Lung microvascular endothelial cell (primary cell): ENCODE measurements around the gene DNAI1. TPM values are rescaled to one million over a fixed set of nuclear protein-coding genes. Genes with fewer than 3 reads are reported as not detected.
A peak's percentile ranks its signal among the peaks of the same experiment; 100 is the strongest.

Experiments
- DNase-seq, 2 donors: peaks; one replicate each; pipeline versions ENCODE4 v3.0.0 to v3.0.0-alpha.2; 2010; ENCODE audit warnings: low read depth in 2 of 2
- total RNA-seq: library from RNA; depleted of rRNA; stranded (reverse); fragments of >200 nt; gene quantifications from 2 replicates; pipeline ENCODE4 v1.2.1, GENCODE V29; 2014

The DNAI1 gene
- total RNA-seq, 1 donor from 2014 or later = not detected

DNA sequence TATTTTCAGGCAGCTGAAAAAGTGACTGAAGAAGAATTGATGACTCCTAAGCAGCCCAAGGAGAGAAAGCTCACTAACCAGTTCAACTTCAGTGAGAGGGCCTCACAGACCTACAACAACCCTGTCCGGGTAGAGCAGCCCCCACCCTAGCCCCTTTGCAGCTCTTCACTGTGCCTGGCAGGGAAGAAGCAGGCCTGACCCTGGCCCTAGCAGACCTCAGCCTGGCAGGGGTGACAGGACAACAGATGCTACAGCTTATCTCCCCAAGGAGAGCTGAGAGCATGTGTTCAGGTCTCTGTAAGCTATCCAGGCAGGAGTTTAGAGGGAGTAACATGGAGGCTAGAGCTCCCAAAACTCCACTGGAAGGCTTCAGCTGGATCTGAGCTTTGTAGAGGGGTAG, 31.8 kb downstream of the DNAI1 start:
- no peak for DNase-seq

DNA sequence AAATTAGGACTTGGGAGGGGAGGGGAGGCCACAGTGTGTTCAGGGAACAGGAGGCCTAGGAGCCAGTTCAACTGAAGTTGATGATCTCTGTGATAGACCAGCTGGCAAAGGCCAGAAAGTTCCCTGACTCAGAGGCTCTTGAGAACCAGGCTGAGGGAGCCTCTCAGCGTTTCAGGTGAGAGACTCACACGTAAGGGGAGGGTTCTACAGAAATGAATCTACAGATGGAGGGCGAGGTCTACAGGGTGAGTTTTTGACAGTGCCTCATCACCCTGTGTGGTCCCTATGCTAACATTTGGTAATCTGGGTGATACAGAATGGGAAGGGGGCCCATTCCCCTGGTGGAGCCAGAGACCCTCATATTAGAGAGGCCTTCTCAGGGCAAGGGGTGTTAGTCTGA, 32.2 kb downstream of the DNAI1 start:
- DNase-seq = no peak

DNA sequence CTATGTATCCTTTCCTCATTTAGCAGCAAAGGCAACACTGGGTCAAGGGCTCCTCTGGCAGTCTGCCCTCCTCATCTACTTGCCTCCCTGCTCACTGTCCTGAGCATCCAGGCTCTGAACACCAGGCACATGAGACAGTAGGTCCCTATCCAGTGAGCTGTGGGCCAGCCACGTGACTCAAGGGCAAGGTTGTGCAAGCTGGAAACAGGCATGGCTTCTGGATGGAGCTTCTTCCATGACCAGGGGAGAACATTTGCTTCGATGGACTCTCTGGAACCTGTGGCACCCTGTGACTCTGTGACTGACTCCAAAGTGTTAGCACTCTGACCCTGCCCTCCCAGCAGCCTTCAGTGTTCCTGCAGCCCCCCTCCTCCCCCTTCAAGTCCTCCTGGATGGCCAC, 33.0 kb downstream of the DNAI1 start:
- no peak for DNase-seq

- DNase-seq = no peak
Observed at GRCh38 chr9:34492051-34492450, 33.4 kb downstream of the DNAI1 start.

DNA sequence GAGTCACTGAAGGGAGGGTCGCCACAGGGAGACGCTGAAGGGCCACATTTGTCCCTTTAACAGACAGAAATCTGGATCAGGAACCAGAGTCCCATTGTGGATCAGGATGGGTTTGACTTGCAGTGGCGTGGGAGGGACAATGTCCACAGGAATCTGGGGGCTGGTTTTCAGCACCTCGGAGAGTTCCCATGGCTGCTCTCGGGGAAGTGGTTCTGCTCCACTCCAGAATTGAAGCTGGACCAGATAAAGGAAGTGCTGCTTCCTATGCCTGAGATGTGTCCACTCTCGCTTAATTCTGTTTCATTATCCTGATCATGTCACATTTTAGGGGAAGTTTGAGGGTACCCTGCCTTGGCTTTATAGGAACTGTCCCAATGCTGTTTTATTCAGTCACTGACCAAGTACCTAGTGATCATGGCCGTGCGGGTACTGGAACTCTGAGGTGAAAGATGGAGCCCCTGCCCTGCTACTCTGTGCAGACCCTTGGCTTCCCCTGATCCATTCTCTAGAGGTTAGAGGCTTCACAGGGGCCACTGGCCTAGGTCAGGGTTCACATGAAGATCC, 35.4 kb downstream of the DNAI1 start:
- DNase-seq = peak; percentile 55 to 68

DNA sequence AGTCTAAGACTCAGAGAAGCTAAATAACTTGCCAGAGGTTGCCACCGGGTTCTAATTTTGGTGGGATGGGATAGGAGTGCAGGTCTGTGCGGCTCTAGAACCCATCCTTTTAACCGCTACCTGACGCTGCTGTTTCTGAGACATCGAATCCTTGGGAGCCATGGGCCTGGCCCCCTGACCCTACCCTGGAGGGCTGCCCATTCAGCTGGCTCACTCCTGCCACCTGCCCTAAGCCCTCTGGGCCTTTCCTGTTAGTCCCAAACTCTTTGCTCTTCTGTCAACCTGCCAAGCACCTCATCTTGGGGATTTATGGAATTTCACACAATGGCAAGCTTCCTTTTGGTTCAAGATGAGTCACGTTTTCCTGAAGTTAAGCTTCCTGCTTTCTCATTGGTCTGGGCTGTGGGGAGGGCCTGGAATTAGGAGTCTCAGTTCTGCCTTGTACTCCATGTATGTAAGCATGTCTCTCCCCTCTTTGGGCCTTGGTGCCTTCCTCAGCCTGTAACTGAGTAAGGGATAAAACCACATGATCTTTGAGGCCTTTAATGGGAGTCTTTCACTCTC, 37.6 kb downstream of the DNAI1 start:
- peak; percentile 74 to 93 for DNase-seq

DNA sequence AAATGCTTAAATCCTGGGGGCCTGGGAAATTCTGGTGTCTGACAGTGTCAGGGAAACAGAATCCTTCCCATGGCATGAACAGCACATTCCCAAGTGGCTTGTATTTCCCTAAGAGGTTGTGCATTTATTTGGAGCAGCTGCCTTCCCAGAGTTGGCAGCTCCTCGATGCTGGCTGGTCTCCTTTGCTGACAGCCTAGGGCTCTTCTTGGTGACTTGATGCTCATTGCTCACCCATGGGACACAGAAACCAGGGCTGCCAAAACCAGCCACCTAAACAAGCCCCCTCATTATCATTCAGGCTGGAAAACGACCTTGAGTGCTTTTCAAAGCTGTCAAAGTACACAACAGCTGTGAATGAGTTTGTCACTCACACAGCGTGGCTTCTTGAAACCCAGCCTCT, 39.9 kb downstream of the DNAI1 start:
- DNase-seq = no peak

GRCh38 chr9:34499076-34499475, 40.5 kb downstream of the DNAI1 start:
- DNase-seq = no peak

DNA sequence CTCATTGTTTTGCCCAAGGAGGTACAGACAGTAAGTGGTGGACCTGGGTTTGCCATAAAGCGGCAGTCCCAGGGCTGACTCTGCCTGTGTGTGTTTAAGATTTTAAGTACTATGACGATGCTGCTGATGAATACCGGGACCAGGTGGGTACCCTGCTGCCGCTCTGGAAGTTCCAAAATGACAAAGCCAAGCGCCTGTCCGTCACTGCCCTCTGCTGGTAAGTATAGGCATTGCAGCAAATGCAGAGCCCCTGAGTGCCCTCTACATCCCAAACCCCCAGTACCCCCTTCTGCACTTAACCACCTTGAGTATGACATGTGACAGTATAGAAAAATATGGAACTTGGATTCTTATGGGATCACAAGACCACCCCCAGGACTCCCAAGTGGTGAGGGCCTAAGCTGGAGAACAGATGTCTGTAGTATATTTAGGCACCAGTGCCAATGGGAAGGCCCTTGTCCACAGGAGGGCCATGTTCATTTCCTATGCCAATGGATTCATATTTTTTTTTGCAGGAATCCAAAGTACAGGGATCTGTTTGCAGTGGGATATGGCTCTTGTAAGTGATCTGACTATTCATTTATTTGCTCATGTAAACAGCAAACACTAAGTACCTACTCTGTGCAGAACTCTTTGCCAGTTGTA, 42.1 kb downstream of the DNAI1 start:
- peak; percentile 38 to 57 for DNase-seq

GRCh38 chr9:34501372-34501771, 42.8 kb downstream of the DNAI1 start:
- DNase-seq = no peak

DNA sequence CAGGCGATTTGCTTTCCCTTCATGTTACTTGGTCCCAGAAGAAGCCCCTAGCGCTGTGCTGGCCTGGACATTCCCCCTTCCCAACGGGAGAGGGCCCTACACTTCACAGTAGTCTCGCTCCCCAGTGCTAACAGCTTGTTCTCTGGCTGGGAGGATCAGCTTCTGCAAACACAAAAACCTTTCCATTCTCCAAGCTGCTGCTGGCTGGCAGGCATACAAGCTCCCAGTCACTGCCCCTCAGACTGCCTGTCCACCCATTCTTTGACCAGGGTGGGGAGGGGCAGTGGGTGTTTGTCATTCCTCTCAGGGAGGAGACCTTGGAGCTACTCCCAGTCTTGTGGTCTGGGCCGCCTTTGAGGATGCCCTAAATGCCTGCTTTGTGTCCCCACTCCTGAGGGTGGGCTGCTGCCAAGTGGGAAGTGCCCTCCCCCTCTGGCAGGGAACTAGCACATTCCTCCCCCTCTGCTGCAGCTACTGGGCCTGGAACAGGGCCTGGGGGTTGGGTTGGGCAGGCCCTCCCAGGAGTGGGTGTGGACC, 43.4 kb downstream of the DNAI1 start:
- peak; percentile 41 to 51 for DNase-seq

GRCh38 chr9:34502471-34502870, 43.9 kb downstream of the DNAI1 start:
- no peak for DNase-seq

DNA sequence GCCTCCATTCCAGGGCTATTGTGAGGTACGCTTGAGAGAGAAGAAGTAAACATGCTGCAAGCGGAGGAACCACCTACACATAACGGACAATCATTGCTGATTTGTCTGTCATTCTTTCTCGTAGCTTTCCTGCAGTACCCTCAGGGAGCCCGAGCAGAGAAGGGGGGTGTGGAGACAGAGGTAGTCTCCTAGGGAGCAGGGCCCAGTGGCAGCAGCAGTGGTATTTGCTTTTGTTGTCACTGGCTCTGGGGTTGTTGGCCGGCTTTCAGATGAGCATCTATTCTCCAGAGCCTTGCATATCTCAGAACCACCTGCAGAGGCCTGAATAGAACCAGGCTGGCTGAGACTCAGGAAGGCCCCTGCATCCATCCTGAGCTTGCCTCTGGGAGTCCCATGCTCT, 44.3 kb downstream of the DNAI1 start:
- no peak for DNase-seq

- no peak for DNase-seq
Observed at GRCh38 chr9:34503406-34503805, 44.8 kb downstream of the DNAI1 start.

DNA sequence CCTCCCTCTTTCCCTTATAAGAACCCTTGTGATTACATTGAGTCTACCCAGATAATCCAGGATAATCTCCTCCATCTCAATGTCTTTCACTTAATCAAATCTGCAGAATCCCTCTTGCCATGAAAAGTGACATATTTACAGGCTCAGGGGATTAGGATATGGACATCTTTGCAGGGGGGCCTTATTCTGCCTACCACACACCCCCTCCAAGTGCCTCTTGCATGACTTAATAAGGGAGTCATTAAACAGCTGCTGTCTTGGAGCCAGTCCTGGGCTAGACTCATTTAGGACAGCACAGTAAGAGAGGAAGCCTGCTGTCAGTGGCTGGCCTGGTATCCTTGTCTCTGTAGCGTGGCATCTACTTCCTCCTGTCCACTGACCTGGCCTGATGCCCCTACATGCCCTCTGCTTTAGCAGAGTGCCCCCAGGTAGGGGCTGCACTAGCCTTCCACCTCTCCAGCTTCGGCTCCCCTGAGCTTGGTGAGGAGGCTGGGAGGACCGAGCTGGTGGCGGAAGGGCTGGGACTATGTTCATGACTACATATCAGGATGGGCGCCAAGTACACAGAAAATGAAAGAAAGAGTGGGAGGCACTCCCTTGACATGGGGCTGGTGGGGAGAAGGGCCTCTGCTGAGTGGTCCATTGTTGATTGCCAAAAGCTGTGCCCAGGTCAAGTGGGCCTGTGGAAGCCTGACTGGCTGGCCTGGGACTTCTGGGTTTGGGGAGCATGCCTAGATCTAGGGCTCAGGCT, 46.9 kb downstream of the DNAI1 start:
- DNase-seq = no peak

- DNase-seq = no peak
Observed at GRCh38 chr9:34506623-34507022, 48.0 kb downstream of the DNAI1 start.

- DNase-seq = no peak
Observed at GRCh38 chr9:34507556-34507955, 49.0 kb downstream of the DNAI1 start.

DNA sequence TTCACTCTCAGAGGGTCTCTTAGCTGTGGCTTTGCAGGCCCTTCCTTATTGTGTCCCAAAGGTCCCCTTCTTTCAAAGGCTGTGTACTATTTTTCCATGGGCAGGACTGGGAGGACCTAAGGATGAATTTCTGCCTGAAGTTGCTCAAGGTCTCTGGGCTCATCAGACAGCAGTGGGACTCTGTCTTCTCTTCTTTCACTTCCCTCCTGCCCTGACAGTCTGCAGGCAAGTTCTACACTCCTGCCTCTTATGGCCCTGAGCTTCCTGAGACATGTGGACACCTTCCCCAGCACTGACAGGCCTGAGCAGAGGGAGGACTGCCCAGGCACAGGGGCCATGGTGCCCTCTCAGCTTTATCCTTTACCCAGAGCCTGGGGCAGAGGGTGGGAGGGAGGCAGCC, 49.4 kb downstream of the DNAI1 start:
- DNase-seq = no peak

DNA sequence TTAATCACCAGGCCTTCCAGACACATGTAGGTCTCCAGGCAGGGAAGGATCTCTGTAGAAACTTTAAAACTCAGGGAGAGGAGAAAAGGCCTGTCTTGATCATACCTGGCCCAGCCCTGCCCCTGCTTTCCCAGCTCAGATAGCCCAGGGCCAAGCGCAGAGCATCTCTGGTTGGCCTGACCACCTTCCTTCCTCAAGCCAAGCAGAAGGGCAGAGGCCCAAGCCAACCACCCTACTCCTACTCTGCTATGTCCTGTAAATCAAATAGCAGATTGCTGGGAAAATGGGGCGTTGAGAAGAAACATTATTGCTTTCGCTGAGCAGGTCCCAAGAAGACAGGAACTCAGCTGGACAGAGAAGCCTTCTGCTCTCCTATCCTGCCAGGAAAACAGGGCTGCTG, 49.9 kb downstream of the DNAI1 start:
- DNase-seq = no peak

DNA sequence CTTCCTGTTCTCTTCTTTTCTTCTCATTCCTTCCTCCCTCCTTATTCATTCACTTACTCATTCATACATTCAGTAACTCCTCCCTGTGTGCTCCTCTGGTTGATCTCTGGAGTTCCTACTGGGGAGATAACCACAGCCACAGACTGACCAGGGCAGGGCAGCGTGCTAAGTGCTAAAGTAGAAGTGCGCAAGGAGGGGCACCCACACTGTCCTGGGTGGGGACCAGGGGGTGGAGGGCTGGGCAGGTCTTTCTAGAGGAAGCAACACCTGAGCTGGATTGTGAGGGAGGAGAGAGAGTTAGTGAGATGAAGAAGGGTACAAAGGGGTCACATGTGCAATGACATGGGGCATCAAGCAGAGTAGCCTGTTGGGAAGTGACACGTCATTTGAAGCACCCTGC, 50.3 kb downstream of the DNAI1 start:
- no peak for DNase-seq

DNA sequence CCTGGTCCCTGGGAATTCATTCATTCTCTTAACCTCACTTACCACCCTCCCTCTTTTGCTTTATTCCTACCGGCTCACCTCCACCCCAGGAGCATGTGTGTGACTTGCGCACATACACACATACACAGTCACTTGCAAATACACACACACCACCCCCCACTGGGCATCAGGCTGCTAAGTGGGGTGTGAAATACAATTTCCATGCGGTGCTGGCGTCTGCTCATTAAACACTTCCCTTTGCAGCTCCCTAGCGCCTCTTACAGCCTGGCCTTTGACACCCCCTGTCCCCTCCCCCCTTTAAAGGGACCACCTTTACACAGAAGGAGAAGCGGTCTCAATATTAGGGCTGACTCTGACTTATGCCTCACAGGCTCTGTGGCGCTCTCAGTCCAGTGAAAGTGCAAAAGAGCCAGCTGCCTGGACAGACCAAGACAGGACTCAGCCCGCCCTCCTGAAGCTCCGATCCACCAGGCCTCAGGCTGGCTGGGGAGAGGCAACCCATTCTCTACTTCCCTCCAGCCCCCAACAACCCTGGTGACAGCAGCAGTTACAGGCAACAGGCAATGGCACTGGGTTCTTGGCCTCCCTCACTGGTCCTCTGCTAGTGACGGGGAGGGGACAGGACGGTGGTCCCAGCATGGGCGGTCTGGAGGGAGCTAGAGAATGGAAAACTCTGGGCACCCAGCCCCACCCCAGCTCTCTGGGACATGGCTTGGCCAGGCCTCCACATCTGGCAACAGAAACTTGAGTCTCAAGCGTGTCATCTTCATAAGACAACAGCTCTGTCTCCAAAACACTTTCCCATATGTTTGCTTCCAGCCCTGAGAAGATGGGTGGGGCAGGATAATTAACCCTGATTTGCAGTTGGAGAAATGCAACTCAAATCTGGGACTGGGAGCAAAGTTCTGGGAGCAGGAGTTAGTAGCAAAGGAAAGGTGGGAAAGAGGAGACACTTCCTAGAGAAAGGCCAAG, 52.2 kb downstream of the DNAI1 start:
- DNase-seq = no peak
